Posterior vena cava (tissue), 2 donors: Measurements from ENCODE around the gene MRPL39. TPM values are rescaled to one million over a fixed set of nuclear protein-coding genes. Genes with fewer than 3 reads are reported as not detected.

Experiments used
- DNase-seq: peaks from one replicate; pipeline ENCODE4 v3.0.0-alpha.2; 2020; ENCODE audit warnings: low spot score
- intact Hi-C, 2 donors: fragments of 100-400 bp; cut with DNase I; formaldehyde crosslinking; loops; one replicate each; pipeline versions ENCODE4 v1.14.1 to v1.14.2; 2022 to 2023
- total RNA-seq, 2 donors: library from RNA; stranded (reverse); fragmentation: NEBNext Ultra II Directional; extraction: Animal tissue kit (Norgen Biotek cat#: 25700); gene quantifications; one replicate each; pipeline ENCODE4 v1.2.1, GENCODE V29; 2021
- donor health status: DM: yes; HTN: yes; CAD: no.
- donor health status: DM: yes; HTN: yes; CAD: no.

MRPL39 gene
- total RNA-seq, 2 donors from 2014 or later = 17.0 to 23.7 TPM

DNA sequence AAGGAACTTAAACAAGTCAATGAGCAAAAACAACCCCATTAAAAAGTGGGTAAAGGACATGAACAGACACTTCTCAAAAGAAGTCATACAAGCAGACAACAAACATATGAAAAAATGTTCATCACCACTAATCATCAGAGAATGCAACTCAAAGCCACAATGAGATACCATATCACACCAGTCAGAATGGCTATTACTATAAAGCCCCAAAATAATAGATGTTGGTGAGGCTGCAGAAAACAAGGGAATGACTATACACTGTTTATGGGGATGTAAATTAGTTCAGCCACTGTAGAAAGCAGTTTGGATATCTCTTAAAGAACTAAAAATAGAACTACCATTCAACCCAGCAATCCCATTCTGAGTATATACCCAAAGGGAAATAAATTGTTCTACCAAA is 51.2 kb downstream of the MRPL39 start:
- intact Hi-C loops = no loop called here
- DNase-seq = no peak

DNA sequence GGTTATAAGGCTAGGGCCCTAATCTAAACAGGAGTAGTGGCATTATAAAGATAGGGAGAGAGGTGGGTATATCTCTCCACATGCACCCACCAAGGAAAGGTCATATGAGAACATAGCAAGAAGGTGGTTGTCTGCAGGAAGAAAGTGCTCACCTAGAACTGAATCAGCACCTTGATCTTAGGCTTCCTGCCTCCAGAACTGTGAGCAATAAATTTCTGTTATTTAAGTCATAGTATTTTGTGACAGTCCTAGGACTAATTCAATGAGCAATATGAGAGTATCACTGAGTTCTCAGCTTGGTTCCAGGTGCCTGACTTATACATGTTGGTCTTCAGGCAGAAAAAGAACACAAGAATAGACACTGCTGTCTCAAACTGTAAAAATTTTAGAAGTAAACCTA is 51.8 kb downstream of the MRPL39 start:
- no peak for DNase-seq
- intact Hi-C loops = no loop called here

DNA sequence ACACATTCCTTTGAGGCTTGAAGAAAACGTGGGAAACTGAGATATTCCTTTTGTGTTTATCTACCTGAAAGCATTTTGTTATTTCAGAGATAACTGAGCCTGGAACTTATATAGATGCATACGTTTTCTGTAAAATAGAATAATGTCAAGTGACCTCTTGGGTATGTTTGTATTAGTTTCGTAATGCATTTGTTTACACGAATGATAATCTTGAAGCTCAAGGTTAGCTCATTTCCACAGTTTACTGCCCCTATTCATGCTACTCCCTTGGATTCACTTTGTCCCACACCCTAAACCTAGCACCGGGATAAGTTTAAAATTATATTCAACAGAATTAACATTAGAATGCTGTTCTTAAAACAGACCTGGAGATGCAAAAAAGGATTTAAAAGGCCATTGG is 54.4 kb downstream of the MRPL39 start:
- no peak for DNase-seq
- intact Hi-C loops = no loop called here

DNA sequence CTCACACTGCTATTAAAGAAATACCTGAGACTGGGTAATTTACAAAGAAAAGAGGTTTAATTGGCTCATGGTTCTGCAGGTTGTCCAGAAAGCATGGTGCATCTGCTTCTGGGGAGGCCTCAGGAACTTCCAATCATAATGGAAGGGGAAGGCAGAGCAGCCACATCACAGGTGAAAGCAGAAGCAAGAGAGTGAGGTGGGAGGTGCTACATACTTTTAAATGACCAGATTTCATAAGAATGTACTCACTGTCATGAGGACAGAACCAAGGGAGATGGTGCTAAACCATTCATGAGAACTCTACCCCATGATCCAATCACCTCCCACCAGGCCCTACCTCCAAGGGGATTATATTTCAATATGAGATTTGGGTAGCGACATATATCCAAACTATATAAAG is 55.7 kb downstream of the MRPL39 start:
- intact Hi-C loops = no loop called here
- DNase-seq = no peak

DNA sequence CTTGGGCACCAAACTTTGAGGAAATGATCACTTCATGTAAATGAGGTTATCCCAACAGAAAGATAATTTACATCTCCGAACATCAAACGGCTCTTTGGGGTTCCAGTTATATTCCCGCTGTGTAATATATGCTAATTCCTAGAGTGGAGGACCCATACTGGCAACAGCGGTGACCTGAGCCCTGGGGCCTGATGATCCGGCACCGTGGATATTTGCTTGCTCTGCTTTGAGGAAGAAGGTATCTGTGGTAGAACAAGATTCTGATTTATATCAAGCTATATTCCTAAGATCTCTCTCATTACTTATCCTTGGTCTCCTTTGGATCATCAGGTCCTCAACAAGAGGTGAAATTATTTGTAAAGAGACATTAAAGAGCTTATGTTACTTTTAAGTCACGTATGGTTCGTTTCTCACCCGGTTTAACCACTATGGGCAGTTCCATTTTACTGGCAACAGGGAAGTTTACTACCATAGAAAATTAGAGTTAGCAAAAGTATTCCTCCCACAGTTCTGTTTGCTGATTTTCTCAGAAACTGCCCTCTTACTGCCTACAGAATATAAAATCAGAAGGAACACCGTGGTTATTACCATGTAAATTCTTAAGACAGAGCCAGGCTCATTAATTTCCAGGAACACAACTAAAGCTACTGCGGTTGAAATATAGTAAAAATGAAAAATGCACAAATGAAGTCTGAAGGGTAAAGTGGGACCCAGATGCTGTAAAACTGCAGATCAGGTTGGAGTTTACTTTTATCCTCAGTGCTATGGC is 56.7 kb downstream of the MRPL39 start:
- intact Hi-C loops = no loop called here

DNA sequence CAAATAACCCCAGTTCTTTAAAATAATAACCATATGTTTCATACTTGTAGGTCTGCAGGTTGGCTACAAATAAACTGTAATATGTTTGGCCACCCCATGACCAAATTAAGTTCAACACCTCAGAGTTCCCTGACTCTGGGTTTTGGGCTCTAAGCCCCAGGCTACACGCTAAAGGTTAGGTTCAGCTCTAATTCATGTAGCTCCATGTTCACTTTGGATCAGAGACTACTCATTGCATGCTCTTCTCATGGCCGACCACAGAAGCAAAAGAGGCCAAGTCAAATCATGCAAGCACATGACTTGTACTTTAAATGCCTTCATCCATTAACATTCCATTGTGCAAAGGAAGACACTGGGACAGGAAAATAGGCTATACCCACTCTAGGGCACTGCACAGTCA is 66.2 kb downstream of the MRPL39 start:
- no peak for DNase-seq
- intact Hi-C loops = no loop called here

More for the DNA sequence above, 56.7 kb downstream of the MRPL39 start:
- DNase-seq = no peak

DNA sequence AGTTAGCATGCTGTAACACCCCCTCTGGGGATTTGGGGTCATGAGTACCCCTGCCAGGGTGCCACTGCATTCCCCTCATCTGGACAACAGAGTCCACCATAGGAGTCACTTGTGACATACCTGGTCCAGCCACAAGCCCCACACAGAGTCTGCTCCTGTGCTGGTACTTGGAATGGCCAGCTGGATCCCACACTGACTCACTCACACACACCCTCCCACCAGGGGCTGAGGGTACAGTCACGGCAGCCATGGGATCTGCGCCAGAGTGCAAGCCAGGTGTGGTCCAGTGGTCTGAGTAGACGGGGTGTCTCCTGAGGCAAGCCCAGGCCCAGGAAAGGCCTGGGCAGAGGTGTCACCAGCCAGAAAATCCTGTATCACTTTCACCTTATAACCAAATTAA is 67.7 kb downstream of the MRPL39 start:
- no peak for DNase-seq
- intact Hi-C loops = no loop called here

DNA sequence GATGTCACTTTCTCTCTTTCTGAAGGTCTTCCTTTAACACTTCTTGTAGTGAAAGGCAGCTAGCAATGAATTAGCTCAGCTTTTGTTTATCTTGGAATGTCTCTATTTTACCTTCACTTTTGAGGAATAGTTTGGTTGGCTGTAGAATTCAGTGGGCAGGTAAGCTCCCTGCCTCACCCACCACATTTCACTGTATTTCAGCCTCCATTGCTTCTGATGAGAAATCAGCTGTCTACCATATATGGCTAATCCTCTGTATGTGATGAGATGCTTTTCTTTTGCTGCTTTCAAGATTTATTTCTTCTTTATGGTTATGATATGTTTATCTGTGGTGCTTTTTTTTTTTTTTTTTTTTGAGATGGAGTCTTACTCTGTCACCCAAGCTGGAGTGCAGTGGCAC is 70.1 kb downstream of the MRPL39 start:
- intact Hi-C loops = no loop called here

DNA sequence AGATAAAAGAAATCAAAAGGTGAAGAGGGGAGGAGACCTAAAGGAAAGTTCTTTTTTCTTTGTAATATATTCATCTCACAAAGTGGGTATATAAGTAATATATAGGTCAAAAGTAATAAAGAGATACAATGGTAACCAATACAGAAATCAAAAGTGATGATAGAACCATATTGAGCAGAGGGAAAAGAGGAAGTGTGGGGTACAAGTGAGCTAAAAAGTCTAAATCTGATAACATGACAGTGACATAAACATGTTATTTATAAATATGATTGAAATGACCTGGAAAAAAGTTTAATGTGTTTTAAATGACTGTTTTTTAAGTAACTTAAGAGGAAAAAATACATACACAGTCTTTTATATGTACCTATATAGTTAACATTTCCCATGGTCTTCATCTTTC is 70.5 kb downstream of the MRPL39 start:
- intact Hi-C loops = no loop called here
- no peak for DNase-seq

More for the DNA sequence above, 70.1 kb downstream of the MRPL39 start:
- no peak for DNase-seq

DNA sequence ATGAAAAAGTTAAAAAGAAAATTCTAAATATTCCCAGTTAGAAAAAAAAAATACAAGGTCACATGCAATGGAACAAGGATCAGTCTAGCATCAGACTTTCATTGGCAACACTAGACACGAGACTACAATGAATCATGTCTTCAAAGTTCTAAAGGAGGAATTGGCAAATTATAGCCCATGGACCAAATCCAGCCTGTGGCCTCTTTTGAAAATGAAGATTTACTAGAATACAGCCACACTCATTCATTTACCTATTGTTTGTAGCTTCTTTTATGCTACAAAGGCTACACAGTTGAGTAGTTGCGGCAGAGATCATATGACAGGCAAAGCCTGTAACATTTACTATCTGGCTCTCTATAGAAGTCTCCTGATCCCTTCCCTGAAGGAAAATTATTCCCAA is 71.4 kb downstream of the MRPL39 start:
- intact Hi-C loops = no loop called here
- DNase-seq = no peak

Other genes with a start within 250 kb of the MRPL39 start
- 10 to 100 TPM; 17.2 to 18.9 TPM for gene JAM2, start 31.8 kb upstream of the MRPL39 start, total RNA-seq
- 100 to 1,000 TPM; 116 to 129 TPM for gene ATP5PF, start 127.4 kb upstream of the MRPL39 start, total RNA-seq
- 10 to 100 TPM; 21.2 to 23.7 TPM for gene GABPA, start 127.5 kb upstream of the MRPL39 start, total RNA-seq